ENCODE results near the gene TMBIM1.

The TMBIM1 gene

GRCh38 chr2:218236829-218237228 lies 55.5 kb downstream of the TMBIM1 start:
- Histone ChIP-seq H3K4me3 (ENCODE audit: low read depth in 1 of 2, low read length in 2 of 2) (no peak overlapping the region), H3K36me3 (ENCODE audit: control insufficient read depth in 1 of 2, insufficient read depth in 2 of 2, low read length in 2 of 2) (peaks cover 17 to 92% of the 10 kb centered on the region in 2 donors), H3K4me1 (ENCODE audit: control insufficient read depth in 1 of 2, insufficient read depth in 2 of 2, low read length in 2 of 2) (peaks cover 4 to 5% of the 10 kb centered on the region in 2 donors), H3K27ac (ENCODE audit: low read depth, low read length) (no peak overlapping the region), H3K9ac (ENCODE audit: low read depth in 1 of 2, low read length in 2 of 2) (no peak overlapping the region), H3K9me3 (ENCODE audit: control insufficient read depth in 1 of 2, low read length in 2 of 2) (no peaks in the 10 kb centered on the region), H3K27me3 (ENCODE audit: control insufficient read depth in 1 of 2, insufficient read depth in 2 of 2, low read length in 2 of 2) (no peaks in the 10 kb centered on the region)

- Histone ChIP-seq H3K9ac (ENCODE audit: low read depth in 1 of 2, low read length in 2 of 2) (no peak overlapping the region), H3K27ac (ENCODE audit: low read depth, low read length) (no peak overlapping the region), H3K9me3 (ENCODE audit: control insufficient read depth in 1 of 2, low read length in 2 of 2) (no peaks in the 10 kb centered on the region), H3K36me3 (ENCODE audit: control insufficient read depth in 1 of 2, insufficient read depth in 2 of 2, low read length in 2 of 2) (peaks cover 27 to 92% of the 10 kb centered on the region in 2 donors), H3K4me3 (ENCODE audit: low read depth in 1 of 2, low read length in 2 of 2) (no peak overlapping the region), H3K4me1 (ENCODE audit: control insufficient read depth in 1 of 2, insufficient read depth in 2 of 2, low read length in 2 of 2) (peaks cover 17 to 23% of the 10 kb centered on the region in 2 donors), H3K27me3 (ENCODE audit: control insufficient read depth in 1 of 2, insufficient read depth in 2 of 2, low read length in 2 of 2) (no peaks in the 10 kb centered on the region)
Measured at GRCh38 chr2:218235017-218235416, 57.3 kb downstream of the TMBIM1 start.

GRCh38 chr2:218234521-218234920 lies 57.8 kb downstream of the TMBIM1 start:
- no peak overlapping the region for H3K9ac ChIP-seq (ENCODE audit: low read depth in 1 of 2, low read length in 2 of 2)
- H3K4me3 ChIP-seq (ENCODE audit: low read depth in 1 of 2, low read length in 2 of 2): no peak overlapping the region
- no peaks in the 10 kb centered on the region for H3K9me3 ChIP-seq (ENCODE audit: control insufficient read depth in 1 of 2, low read length in 2 of 2)
- H3K27me3 ChIP-seq (ENCODE audit: control insufficient read depth in 1 of 2, insufficient read depth in 2 of 2, low read length in 2 of 2): no peaks in the 10 kb centered on the region
- peaks cover 27 to 89% of the 10 kb centered on the region in 2 donors for H3K36me3 ChIP-seq (ENCODE audit: control insufficient read depth in 1 of 2, insufficient read depth in 2 of 2, low read length in 2 of 2)
- H3K27ac ChIP-seq (ENCODE audit: low read depth, low read length): no peak overlapping the region
- H3K4me1 ChIP-seq (ENCODE audit: control insufficient read depth in 1 of 2, insufficient read depth in 2 of 2, low read length in 2 of 2): peaks cover 17 to 28% of the 10 kb centered on the region in 2 donors

GRCh38 chr2:218233543-218233942 lies 58.8 kb downstream of the TMBIM1 start:
- no peaks in the 10 kb centered on the region for H3K9me3 ChIP-seq (ENCODE audit: control insufficient read depth in 1 of 2, low read length in 2 of 2)
- no peak overlapping the region for H3K9ac ChIP-seq (ENCODE audit: low read depth in 1 of 2, low read length in 2 of 2)
- no peak overlapping the region for H3K4me3 ChIP-seq (ENCODE audit: low read depth in 1 of 2, low read length in 2 of 2)
- H3K27ac ChIP-seq (ENCODE audit: low read depth, low read length): no peak overlapping the region
- H3K4me1 ChIP-seq (ENCODE audit: control insufficient read depth in 1 of 2, insufficient read depth in 2 of 2, low read length in 2 of 2): peaks cover 22 to 34% of the 10 kb centered on the region in 2 donors
- peaks cover 31 to 85% of the 10 kb centered on the region in 2 donors for H3K36me3 ChIP-seq (ENCODE audit: control insufficient read depth in 1 of 2, insufficient read depth in 2 of 2, low read length in 2 of 2)
- H3K27me3 ChIP-seq (ENCODE audit: control insufficient read depth in 1 of 2, insufficient read depth in 2 of 2, low read length in 2 of 2): no peaks in the 10 kb centered on the region

GRCh38 chr2:218230882-218231281 lies 61.4 kb downstream of the TMBIM1 start:
- H3K4me3 ChIP-seq (ENCODE audit: low read depth in 1 of 2, low read length in 2 of 2): peak overlapping the region in 1 of 2 donors; percentile 32
- H3K27me3 ChIP-seq (ENCODE audit: control insufficient read depth in 1 of 2, insufficient read depth in 2 of 2, low read length in 2 of 2): no peaks in the 10 kb centered on the region
- peaks cover 39 to 80% of the 10 kb centered on the region in 2 donors for H3K36me3 ChIP-seq (ENCODE audit: control insufficient read depth in 1 of 2, insufficient read depth in 2 of 2, low read length in 2 of 2)
- H3K9ac ChIP-seq (ENCODE audit: low read depth in 1 of 2, low read length in 2 of 2): no peak overlapping the region
- H3K27ac ChIP-seq (ENCODE audit: low read depth, low read length): peak overlapping the region; percentile 52
- H3K9me3 ChIP-seq (ENCODE audit: control insufficient read depth in 1 of 2, low read length in 2 of 2): no peaks in the 10 kb centered on the region
- peaks cover 28 to 35% of the 10 kb centered on the region in 2 donors for H3K4me1 ChIP-seq (ENCODE audit: control insufficient read depth in 1 of 2, insufficient read depth in 2 of 2, low read length in 2 of 2)

- no peak overlapping the region for H3K27ac ChIP-seq (ENCODE audit: low read depth, low read length)
- peaks cover 37 to 41% of the 10 kb centered on the region in 2 donors for H3K4me1 ChIP-seq (ENCODE audit: control insufficient read depth in 1 of 2, insufficient read depth in 2 of 2, low read length in 2 of 2)
- peaks cover 39 to 80% of the 10 kb centered on the region in 2 donors for H3K36me3 ChIP-seq (ENCODE audit: control insufficient read depth in 1 of 2, insufficient read depth in 2 of 2, low read length in 2 of 2)
- no peaks in the 10 kb centered on the region for H3K27me3 ChIP-seq (ENCODE audit: control insufficient read depth in 1 of 2, insufficient read depth in 2 of 2, low read length in 2 of 2)
- no peaks in the 10 kb centered on the region for H3K9me3 ChIP-seq (ENCODE audit: control insufficient read depth in 1 of 2, low read length in 2 of 2)
- no peak overlapping the region for H3K9ac ChIP-seq (ENCODE audit: low read depth in 1 of 2, low read length in 2 of 2)
- no peak overlapping the region for H3K4me3 ChIP-seq (ENCODE audit: low read depth in 1 of 2, low read length in 2 of 2)
Measured at GRCh38 chr2:218229851-218230250, 62.5 kb downstream of the TMBIM1 start.

GRCh38 chr2:218229239-218229638 lies 63.1 kb downstream of the TMBIM1 start:
- Histone ChIP-seq H3K9ac (ENCODE audit: low read depth in 1 of 2, low read length in 2 of 2) (no peak overlapping the region), H3K27ac (ENCODE audit: low read depth, low read length) (peak overlapping the region; percentile 72), H3K9me3 (ENCODE audit: control insufficient read depth in 1 of 2, low read length in 2 of 2) (no peaks in the 10 kb centered on the region), H3K36me3 (ENCODE audit: control insufficient read depth in 1 of 2, insufficient read depth in 2 of 2, low read length in 2 of 2) (peaks cover 37 to 80% of the 10 kb centered on the region in 2 donors), H3K4me3 (ENCODE audit: low read depth in 1 of 2, low read length in 2 of 2) (no peak overlapping the region), H3K27me3 (ENCODE audit: control insufficient read depth in 1 of 2, insufficient read depth in 2 of 2, low read length in 2 of 2) (no peaks in the 10 kb centered on the region), H3K4me1 (ENCODE audit: control insufficient read depth in 1 of 2, insufficient read depth in 2 of 2, low read length in 2 of 2) (peaks cover 41 to 43% of the 10 kb centered on the region in 2 donors)

- peaks cover 34 to 75% of the 10 kb centered on the region in 2 donors for H3K36me3 ChIP-seq (ENCODE audit: control insufficient read depth in 1 of 2, insufficient read depth in 2 of 2, low read length in 2 of 2)
- no peaks in the 10 kb centered on the region for H3K9me3 ChIP-seq (ENCODE audit: control insufficient read depth in 1 of 2, low read length in 2 of 2)
- H3K9ac ChIP-seq (ENCODE audit: low read depth in 1 of 2, low read length in 2 of 2): no peak overlapping the region
- H3K4me1 ChIP-seq (ENCODE audit: control insufficient read depth in 1 of 2, insufficient read depth in 2 of 2, low read length in 2 of 2): peaks cover 44 to 49% of the 10 kb centered on the region in 2 donors
- no peaks in the 10 kb centered on the region for H3K27me3 ChIP-seq (ENCODE audit: control insufficient read depth in 1 of 2, insufficient read depth in 2 of 2, low read length in 2 of 2)
- H3K27ac ChIP-seq (ENCODE audit: low read depth, low read length): peak overlapping the region; percentile 72
- H3K4me3 ChIP-seq (ENCODE audit: low read depth in 1 of 2, low read length in 2 of 2): no peak overlapping the region
Measured at GRCh38 chr2:218228366-218229090, 63.8 kb downstream of the TMBIM1 start.

- Histone ChIP-seq H3K4me3 (ENCODE audit: low read depth in 1 of 2, low read length in 2 of 2) (no peak overlapping the region), H3K4me1 (ENCODE audit: control insufficient read depth in 1 of 2, insufficient read depth in 2 of 2, low read length in 2 of 2) (peaks cover 61 to 65% of the 10 kb centered on the region in 2 donors), H3K9me3 (ENCODE audit: control insufficient read depth in 1 of 2, low read length in 2 of 2) (no peaks in the 10 kb centered on the region), H3K36me3 (ENCODE audit: control insufficient read depth in 1 of 2, insufficient read depth in 2 of 2, low read length in 2 of 2) (peaks cover 30 to 60% of the 10 kb centered on the region in 2 donors), H3K27ac (ENCODE audit: low read depth, low read length) (no peak overlapping the region), H3K9ac (ENCODE audit: low read depth in 1 of 2, low read length in 2 of 2) (no peak overlapping the region), H3K27me3 (ENCODE audit: control insufficient read depth in 1 of 2, insufficient read depth in 2 of 2, low read length in 2 of 2) (no peaks in the 10 kb centered on the region)
Measured at GRCh38 chr2:218226903-218227302, 65.4 kb downstream of the TMBIM1 start.
